D341Med (cell line): Measurements from ENCODE around the gene UBE2Q2.
"Not testable (repeated sequence)": the region's sequence is repeated elsewhere in the genome, so short reads cannot be mapped to it uniquely, and the experiment has no call there.

Source experiments
- DNase-seq: peaks from one replicate; pipeline ENCODE4 v3.0.0; 2012; ENCODE audit warnings: low spot score

The UBE2Q2 gene

DNA sequence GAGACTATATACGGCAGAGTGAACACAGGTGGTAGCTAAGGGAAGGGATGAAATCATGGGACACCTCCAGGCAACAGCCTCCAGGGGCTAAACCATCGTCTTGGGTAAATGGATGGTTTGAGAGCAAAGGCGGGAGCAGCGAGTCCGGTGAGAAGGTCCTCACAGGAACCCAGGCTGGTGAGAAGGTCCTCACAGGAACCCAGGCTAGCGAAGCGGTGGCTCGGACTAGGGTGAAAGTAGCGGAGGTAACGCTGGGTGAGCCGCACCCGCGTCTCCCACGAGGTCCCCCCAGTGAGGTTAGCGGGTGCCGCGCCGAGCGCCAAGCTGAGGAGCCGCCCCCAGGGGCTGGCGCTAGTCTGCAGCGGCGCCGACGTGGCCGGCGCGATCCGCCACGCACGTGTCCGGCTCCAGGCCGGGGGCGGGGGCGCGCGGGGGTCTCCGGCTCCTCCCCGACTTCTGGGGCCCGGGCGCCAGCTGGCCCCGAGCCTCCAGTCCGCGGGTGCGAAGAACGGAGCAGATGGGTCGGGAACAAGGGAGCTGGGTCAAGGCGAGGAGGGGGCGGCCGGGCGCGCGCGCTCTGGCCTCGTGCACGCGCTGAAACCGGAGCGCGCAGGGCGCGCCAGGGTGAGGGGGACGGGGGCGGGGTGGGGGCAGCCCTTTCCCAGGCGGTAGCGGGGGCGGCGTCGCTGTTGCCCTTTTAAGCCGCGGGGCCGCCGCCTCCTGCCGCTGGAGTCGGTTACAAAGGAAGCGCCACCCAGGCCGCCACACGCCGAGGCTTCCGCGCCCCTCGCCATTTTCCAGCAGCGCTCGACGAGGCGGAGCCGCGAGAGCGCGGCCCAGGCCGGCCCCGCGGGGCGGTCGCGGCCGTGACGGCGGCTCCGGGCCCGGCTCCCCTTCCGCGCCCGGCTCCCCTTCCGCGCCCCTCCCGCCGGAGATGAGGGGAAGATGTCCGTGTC, at the start of gene UBE2Q2:
Gene UBE2Q2, plus strand, starts transcription at position 726 of the 956 bp plus-strand sequence. Its CDS starts 220 bp downstream, at position 946.
- DNase-seq: peak; percentile 92

DNA sequence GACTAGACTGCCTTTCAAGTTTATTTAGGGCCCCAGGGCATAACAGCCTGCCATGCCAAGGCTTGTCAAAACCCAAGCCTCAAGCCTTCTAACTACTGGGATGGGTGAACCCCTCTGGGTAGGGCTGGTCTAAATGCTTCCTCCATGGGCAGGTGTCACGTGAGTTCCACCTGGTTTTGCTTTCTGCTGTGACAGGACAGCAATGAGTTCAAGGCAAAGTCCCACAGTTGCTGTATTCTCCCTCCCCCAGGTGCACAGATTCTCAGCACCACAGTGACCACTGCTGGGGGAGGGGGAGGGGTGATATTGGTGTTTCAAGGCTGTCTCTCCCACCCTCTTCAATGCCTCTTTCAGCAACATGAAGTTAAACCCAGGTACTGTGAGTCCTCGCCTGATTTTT, 46.9 kb upstream of the UBE2Q2 start:
- DNase-seq: no peak

DNA sequence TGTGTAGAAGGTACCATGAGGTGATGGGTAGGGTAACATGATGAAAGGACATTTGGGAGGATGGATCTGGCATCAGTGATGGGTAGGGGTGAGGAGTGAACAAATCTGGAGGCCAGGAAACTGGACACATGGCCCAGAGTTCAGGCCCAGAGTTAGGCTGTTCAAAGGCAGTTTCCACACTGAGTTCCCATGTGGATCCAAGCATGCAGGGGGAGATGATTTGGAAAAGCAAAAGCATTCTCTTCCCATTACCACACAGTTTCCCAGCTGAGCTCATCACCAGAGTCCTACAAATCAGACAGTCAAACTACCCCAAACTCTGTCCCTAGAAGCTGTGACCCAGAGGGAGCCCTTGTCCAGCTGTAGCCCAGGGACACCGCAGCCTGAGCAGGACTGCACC, 46.1 kb upstream of the UBE2Q2 start:
- DNase-seq: not testable (repeated sequence)

DNA sequence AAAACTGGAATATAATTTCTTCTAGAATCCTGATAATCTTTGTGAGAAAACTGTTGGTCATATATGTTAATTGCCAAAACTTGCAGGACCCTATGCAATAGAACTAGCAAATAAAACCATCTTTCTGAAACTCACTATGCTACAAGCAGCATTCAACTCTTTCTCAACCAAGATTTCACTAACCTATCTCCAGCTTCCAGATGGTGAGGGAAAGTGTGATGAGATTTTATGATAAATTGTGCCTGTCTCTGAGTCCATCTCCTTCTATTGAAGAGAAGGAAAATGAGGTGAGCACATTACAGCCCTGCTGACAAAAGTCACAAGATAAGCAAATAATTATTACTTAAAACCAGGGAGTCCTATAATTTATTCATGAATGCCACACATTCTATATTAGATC, 44.1 kb upstream of the UBE2Q2 start:
- DNase-seq: no peak

DNA sequence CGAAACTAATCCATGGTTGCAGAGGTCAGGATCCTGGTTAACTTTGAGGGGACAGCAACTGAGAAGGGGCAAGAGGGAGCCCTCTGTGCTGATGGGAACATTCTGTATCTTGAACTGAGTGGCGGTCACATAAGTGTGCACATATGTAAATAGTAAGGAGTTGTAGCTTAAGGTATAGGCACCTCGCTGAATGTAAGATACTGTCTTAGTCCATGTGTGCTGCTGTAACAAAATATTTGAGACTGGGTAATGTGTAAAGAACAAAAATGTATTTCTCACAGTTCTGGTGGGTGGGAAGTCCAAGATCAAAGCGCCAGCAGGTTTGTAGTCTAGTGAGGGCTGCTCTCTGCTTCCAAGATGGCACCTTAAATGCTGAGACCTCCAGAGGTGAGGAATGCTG, 42.8 kb upstream of the UBE2Q2 start:
- not testable (repeated sequence) for DNase-seq

DNA sequence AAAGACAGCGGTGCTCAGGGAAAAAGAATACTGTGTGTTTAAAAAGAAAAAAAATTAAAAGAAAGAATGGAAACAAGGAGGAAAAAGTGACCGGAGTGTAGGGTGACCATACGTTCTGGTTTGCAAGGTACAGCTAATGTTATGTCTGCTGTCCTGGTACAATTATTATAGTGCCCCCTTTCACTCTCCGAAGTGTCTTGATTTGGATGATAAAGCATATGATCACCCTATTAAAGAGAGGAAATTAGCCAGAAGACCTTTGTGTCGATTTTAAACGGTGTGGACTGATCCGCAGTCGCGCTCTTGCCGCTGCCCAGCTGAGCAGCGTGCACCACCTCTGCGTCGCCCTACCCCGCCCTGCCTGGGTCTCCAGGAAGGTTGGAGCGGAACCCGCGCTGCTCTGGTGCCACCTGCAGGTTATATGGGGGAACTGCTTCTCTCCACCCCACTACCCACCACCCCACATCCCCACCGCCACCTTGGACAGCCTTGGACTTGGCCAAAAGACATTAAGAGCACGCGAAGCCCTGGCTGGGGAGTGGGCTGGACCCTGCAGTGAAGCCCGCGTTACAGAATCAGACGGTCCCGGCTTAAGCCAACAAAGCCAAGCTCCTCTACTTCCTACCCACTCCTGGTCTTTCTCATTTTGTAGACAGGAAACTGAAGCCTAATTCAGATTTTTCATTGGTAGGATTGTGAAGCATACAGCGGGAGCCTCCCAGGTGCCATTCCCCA, 41.2 kb upstream of the UBE2Q2 start:
- DNase-seq: peak; percentile 93

DNA sequence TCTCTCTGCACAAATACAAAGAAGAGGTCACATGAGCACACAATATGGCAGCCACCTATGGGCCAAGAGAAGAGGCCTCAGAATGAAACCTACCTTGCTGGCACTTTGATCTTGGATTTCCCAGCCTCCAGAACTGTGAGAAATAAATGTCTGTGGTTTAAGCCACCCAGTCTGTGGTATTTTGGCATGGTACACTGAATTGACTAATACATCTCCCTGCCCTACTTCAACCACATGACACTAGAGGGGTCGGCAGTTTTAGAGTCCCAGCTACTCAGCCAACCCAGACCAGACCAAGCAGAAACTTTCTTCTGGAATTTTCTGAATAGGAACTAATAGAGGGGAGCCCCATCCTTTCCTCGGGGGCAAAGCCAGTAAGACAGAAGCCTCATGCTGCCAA, 35.8 kb upstream of the UBE2Q2 start:
- DNase-seq: not testable (repeated sequence)

DNA sequence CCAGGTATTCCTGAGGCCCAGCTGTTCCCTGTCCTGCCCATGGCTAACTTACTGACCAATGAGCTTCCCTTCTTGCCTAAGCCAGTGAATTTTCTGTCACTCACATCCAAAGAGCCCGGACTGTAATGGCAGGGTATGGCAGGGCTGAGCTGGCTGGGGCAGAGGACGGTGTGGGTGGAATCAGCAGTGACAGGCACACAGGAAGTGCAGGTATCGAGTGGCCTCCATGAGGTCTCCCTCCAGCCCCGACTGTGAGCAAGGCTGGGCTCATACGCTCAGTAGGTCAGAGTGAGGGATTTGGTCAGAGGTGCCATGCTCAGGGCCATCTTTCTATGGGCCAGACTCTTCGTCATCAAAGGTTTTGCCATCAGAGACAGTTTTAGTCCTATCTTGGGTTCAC, 35.2 kb upstream of the UBE2Q2 start:
- not testable (repeated sequence) for DNase-seq

DNA sequence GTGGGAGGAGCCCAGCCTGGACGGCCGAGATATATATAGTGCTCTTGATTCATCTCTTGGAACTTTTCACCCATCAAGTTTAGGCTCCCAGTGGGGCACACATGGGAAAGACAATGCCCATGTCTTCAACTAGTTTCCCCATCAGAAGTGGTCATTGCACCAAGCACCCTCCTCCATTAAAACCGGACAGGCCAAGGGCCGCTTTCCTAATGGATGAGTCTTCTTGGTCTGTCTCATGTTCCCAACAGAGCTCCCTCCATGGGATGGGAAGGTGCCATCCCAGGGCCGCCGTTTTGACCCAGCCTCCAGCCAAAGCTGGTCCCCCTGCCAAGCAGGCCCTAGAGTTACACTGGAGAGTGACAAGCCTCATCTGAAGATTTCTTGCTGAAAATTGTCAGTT, 34.7 kb upstream of the UBE2Q2 start:
- no peak for DNase-seq

DNA sequence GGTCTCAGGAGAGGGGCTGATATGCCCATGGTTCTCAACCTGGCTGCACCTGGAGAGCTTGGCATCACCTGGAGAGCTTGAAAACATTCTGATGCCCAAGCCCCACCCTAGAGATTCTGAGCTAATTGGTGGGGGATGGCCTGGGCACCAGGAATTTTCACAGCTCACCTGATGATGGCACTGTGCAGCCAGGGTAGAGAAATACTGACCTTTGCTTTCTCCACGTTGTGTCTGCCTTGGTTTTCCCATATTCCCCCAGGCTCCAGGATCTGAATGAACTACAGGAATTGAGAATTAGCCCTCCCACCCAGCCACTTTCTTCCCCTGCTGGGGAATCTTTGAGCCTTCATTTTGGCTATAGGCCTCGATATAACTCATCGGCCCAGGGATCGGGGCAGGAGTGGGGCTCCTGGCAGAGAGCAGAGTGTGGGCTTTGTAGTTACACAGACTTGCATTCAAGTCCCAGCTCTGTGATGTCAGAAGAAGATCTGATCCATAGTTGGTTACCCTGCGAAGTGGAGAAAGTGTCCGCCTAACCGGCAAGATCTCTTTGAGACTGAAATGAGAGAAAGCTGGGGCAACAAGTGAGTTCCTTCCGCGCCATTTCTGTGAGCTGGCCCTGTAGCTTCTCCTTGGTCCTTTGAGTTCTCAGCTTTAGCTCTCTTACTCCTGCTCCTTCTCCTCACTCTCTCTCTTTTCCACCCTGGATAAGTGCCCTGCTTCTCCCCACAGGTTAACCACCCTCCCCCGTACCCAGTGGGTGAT, 33.1 kb upstream of the UBE2Q2 start:
- peak; percentile 75 for DNase-seq

DNA sequence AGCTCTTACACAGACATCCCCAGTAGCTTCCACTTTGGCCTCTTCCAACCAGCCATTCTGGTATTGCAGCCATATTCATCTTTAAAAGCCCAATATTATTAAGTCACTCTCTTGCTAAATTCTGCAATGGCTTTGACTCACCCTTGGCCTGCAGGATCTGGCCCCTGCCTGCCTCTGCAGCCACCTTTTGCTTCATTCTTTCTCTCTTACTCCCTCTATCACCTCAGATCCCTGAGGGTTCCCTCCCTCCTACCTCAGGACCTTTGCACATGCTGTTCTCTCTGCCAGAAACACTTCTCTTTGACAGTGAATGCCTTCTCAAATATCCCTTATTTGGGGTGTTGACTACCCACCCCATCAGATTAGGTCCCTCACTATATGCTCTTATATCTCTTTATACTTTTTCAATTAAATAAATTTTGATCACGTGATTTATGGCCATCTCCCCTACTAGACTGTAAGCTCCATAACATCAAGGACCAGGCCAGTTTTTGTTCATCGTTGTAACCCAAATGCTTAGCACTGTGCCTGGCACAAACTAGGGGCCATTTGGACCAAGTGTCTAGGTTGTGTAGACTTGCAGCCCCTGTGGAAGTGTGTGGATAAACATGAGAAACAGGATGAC, 32.3 kb upstream of the UBE2Q2 start:
- DNase-seq: no peak

DNA sequence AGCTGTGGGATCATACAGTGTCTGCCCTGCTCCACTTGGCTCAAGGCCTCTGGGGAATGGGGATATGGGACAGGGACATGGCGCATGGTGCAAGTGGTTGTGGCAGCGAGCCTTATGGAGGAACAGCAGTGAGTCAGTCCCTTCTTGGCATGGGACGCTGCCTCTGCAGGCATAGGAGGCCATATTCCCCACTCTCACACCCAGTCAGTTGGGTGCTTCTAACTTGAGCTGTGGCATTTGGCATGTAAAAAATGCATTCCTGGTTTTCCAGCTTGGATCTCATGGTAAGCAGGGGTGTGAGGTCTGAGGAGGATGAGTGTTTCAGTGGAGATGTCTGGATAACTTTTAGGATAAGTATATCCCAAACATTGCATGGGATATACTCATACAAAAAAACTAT, 31.6 kb upstream of the UBE2Q2 start:
- DNase-seq: no peak

DNA sequence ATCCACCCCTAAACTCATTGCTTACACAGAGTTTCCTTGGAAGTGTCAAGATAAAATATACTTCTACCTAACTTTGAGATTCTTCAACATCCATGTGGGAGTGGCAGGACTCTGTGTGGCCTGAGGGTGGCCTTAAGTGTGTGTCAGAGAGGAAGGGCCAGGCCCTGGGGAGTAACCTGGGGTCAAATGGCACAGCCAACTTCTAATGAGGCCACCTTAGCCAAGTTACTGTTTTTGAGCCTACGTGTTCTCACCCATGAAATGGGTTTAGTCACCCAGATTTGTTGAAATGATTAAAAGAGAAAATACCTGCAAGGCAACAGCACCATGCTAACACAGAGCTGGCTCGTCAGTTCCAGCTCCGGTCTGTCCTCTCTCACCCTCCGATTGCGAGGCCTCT, 28.5 kb upstream of the UBE2Q2 start:
- no peak for DNase-seq

DNA sequence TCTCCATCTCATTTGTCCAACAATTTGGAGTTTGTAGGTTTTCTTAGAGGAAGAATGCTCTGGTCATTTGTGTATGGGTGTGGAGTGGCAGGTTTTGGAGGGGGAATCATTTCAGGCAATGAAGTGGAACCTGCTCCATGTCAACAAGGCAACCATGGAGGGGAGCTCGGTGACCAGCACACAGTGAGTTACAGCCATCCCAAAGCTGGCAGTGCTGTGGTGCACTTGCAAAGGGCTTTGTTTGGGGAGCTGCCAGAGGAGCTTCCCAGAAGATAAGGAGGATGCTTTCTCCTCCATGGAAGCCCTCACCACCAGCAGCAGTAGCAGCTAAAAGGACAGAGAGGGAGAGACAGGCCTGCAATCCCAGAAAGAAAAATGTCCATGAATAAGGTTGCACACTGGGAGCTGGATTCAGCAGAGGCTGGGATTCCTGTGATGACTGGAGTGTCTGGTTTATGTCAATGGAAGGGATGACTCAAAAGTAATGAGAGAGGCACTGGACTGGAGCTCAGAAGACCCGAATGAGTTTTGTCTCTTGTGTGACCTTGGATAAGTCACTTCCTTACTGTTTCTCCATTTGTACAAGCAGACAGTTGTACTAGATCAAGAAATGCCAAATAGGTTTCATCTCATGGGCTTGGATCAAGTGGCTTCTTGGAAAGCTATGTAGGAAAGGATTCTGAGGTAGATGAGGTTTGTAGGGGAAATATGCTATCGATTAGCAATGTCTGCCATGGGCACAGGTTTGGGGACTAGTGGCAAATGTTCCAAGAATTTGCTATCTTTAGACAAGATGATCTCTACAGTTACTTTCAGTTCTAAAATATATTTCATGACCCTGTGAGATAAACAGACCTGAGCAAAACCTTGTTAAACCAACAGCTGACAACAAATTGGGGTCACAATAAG, 27.2 kb upstream of the UBE2Q2 start:
- no peak for DNase-seq

DNA sequence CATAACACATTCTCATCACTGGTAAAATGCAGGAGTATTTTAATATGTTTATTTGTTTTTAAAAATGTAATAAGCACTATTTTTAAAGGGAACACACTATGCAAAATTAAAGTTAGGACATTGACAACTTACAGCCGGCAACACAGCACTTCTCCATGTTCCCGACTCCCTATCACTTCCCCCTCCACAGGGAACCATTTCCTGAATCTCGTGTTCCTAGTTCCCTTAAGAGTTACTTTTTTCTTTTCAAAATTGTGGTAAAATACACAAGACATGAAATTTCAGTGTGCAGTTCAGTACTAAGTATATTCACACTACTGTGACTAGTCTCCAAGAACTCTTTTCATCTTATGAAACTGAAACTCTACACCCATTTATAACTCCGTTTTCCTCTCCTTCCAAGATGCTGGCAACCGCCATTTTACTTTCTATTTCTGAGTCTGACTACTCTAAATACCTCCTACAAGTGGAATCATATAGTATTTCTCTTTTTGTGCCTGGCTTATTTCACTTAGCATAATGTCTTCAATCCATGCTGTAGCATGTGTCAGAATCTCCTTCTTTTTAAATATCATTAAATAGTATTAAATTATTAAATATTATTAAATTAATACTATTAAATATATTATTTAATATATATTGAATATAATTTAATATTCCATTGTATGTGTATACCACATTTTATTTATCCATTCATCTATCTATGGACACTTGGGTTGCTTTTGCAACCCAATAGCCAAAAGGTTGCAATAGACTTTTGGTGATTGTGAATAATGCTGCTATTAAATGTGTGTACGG, 25.9 kb upstream of the UBE2Q2 start:
- no peak for DNase-seq

DNA sequence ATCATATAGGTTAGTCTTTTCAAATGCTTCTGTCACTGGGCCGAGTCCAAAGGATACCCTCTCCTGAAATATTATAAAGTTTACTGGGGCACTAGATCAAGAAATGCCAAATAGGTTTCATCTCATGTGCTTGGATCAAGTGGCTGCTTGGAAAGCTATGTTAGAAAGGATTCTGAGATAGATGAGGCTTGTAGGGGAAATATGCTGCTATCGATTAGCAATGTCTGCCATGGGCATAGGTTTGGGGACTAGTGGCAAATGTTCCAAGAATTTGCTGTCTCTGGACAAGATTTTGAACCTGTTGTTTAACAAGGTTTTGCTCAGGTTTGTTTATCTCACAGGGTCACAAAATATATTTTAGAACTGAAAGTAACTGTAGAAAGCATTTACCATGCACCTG, 23.0 kb upstream of the UBE2Q2 start:
- DNase-seq: no peak

DNA sequence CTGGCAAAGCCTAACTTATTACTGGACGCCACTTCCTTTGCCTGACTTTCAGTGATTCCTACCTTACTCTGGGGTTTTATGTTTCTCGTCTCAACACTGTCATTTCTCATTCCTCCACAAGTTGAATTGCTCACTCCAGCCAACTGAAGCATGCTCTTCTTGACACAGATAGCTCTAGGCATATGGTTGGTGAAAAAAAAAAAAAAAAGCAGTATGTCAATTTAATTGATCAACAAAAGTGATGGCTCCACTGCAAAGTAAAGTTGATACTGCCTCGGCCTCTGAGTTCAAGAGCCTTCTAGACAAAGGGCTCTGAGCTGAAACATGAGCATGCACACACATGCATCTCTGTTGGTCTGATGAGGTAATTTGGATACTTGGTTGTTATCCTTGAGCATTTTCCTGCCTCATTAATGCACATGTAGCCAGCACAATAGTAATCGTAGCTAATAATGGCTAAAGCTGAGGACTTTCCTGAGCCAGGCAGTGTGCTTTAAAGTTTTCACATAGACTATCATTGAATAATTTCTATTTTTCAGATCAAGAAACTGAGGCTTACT, 21.4 kb upstream of the UBE2Q2 start:
- no peak for DNase-seq

DNA sequence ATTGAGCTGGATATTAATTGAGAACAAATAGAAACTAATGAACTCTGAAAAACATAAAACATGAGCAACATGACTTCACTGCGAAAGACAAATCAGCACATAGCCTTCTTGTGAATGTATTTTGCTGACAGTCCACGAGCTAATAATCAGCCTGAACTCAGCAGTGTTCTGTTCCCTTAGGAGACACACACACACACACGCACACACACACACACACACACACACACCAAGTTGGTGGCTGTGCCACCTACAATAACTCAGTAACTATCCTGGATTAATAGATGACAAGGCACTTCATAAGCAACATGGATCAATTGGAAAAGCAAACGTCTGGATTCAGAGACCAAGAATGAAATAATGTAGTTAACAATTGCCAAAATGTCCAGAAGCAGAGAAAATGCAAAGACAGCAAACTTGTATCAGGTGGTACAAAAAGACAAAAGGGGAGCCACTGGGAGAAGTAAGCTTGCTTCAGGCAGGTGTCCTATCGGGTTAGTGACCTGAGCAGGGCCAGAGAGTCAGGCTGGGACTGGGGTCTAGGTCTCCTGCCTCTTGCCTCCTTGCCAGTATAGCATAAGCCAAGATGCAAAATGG, 20.5 kb upstream of the UBE2Q2 start:
- no peak for DNase-seq

DNA sequence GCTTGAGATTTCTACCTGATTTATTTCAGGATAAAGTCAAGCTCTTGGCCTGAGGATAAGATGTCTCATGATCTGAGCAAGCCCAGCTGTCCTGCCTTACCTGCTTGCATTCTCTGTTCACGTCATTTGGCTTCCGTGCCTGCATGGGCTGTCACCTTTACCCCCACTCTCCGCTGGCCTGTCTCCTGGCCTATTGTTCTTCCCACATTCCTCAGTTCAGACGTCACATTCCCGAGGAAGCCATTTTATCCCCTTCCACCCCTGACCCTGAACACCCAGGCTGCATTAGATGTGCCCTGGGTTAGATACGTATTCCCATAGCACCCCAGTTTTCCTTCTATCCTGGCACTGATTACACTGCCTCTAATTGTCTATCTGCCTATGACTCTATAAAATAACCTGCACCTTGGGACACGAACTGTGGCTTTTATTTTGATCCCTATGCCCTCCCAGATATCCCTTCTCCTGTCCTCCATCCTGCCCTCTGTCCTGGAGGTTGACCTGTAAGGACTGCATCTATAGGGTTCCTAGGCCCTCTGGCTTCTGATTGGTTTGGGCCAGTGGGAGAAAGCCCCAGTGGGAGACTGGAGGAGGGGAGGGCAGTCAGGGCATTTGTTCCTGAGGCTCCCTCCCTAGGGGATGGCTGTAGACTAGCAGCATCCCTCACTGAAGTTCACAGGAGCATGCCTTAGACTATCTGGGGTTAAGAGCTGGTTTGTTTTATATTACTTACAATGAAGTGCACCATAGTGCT, 19.2 kb upstream of the UBE2Q2 start:
- no peak for DNase-seq
